Hematopoietic multipotent progenitor cell treated with erythropoietin and hydrocortisone succinate and interleukin-3 and kit ligand, for 4 days (in vitro differentiated cells): ENCODE results near the gene INTS11.
A peak's percentile ranks its signal among the peaks of the same experiment; 100 is the strongest.

ENCODE experiments used
- DNase-seq: peaks from one replicate; pipeline ENCODE4 v3.0.0-alpha.2; 2015

Gene INTS11

GRCh38 chr1:1343811-1344421, 19.5 kb upstream of the INTS11 start:
- DNase-seq: no peak

- no peak for DNase-seq
These were observed 18.2 kb upstream of the INTS11 start for GRCh38 chr1:1342584-1343115.

DNA sequence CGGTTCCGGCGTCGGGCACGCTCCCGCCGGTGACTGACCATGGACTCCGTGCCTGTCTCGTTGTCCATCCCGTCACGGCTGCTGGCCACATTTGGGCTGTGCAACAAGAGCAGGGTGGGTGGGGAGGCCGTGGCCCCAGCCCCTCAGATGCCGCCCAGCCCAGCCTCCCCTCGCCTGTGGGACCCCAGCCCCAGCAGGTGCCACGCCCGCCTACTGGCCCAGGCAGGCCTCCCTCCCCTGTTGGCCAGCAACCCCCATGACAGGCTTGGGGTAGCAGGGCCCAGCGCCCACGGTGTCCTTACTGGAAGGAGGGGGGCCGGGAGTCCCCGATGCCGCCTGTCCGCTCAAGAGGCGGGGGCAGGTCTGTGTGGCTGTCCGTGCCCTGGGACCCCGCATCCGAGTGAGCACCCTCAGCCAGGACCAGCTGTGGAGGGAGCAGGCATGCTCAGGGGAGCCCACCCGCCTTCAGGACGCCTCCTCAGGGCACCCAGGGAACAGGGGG, 17.7 kb upstream of the INTS11 start:
- no peak for DNase-seq

DNA sequence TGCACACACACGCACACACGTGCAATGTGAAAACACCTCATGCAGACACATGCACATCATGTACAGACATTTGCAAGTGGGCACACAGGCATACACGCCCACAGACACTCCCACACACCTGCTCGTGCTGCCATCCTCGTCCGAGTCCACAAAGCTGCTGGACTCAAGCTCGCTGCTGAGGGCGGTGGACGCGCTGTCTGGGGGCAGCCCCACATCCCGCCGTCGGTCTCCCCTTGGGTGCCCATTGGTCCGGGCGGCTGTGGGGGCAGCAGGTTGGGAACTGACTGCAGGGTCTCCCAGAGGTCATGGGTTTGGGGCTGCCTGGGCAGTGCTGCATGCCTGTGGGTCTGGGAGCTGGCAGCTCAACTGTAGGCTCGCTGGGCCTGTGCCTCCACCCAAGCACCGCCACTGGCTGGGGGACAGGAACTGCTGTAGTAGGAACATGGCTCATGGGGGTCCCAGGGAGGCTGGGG, 17.1 kb upstream of the INTS11 start:
- no peak for DNase-seq

- DNase-seq: no peak
These were observed 16.5 kb upstream of the INTS11 start for GRCh38 chr1:1340791-1341548.

- DNase-seq: no peak
These were observed 15.7 kb upstream of the INTS11 start for GRCh38 chr1:1340185-1340584.

DNA sequence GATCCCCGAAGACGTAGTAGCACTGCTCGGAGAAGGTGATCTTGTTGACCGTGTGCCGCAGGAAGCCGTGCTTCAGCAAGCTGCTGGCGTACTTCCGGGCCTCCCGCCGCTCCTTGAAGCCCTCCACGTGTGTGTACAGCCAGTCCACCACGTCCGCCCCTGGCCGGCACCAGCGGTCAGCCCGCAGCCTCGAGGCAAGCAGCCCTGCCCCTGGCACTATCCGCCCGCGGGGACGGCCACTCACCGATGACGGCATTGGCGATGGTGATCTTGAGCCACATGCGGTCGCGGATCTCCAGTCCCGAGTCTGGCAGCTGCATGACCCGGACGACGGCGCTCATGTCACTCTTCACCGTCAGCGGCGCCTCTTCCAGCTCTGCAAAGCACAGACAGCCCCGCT, 13.8 kb upstream of the INTS11 start:
- DNase-seq: no peak

DNA sequence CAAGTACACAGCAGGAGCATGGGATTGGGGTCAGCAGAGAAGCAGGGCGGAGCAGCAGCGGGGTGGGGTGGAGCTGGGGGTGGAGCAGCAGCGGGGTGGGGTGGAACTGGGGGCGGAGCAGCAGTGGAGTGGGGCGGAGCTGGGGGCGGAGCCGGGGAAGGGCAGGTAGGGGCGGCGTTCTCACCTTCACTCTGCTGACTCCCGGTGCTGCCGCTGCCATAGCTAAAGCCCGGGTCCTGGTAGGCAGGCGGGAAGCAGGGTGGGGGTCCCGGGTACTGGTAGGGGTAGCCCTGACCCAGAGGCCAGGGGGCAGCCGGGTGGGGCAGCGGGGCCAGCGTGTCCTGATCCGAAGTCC, 13.3 kb upstream of the INTS11 start:
- DNase-seq: peak; percentile 41

- no peak for DNase-seq
These were observed 12.7 kb upstream of the INTS11 start for GRCh38 chr1:1336931-1337792.

GRCh38 chr1:1336446-1336845, 12.0 kb upstream of the INTS11 start:
- no peak for DNase-seq

- DNase-seq: no peak
These were observed 11.4 kb upstream of the INTS11 start for GRCh38 chr1:1335792-1336248.

DNA sequence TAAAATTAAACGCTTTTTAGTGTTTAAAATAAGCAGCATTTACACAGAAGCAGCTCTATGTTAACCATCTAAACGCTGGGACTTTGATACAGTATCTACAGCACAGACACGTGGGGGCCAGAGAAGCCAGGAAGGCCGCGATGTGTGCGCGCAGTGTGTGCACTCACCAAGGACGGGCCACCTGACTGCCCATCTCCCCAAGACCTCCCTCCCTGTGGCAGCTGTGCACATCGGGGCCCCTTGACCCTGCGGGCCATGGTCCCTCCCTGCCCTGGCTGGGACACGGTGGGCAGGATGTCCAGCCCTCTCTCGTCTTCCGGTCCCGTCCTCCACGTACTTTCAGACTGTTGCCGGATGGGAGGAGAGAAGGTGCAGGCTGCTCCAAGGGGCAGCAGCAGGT, 10.8 kb upstream of the INTS11 start:
- DNase-seq: no peak

DNA sequence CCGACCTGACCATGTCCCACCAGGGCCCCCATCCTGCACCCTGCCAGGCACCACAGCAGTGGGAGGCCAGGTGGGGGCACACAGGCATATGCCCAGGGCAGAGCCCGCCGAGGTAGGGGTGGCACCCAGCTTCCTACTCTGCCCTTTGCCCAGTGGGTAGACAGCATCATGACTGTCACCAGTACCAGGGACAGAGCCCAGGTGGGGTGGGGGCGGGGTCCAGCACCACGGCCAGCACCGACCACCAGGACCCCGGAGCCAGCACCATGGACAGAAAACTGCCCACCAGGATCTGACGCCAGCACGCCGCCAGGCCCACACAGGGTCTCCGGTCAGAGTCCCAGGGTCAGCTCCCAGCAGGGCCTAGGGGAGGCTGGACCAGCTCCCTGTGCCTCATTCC, 10.4 kb upstream of the INTS11 start:
- no peak for DNase-seq

DNA sequence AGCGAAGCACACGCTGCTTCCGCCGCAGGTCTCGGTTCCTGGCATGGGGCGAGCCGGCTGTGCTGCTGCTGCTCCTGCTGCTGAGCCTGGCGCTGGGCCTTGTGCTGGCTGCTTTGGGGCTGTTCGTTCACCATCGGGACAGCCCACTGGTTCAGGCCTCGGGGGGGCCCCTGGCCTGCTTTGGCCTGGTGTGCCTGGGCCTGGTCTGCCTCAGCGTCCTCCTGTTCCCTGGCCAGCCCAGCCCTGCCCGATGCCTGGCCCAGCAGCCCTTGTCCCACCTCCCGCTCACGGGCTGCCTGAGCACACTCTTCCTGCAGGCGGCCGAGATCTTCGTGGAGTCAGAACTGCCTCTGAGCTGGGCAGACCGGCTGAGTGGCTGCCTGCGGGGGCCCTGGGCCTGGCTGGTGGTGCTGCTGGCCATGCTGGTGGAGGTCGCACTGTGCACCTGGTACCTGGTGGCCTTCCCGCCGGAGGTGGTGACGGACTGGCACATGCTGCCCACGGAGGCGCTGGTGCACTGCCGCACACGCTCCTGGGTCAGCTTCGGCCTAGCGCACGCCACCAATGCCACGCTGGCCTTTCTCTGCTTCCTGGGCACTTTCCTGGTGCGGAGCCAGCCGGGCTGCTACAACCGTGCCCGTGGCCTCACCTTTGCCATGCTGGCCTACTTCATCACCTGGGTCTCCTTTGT, 9.2 kb upstream of the INTS11 start:
- no peak for DNase-seq

GRCh38 chr1:1332774-1333480, 8.5 kb upstream of the INTS11 start:
- no peak for DNase-seq

GRCh38 chr1:1332031-1332755, 7.7 kb upstream of the INTS11 start:
- no peak for DNase-seq

- DNase-seq: no peak
These were observed 6.9 kb upstream of the INTS11 start, which contains the start of gene TAS1R3 for GRCh38 chr1:1331068-1331965. Gene TAS1R3, plus strand, starts transcription at chr1:1331280. Its CDS starts 66 bp downstream, at chr1:1331346.

- DNase-seq: no peak
These were observed 6.1 kb upstream of the INTS11 start for GRCh38 chr1:1330366-1331067.
